Mucosa of descending colon (tissue), 3 donors: Measurements from ENCODE around the gene LRRC34. TPM values are rescaled to one million over a fixed set of nuclear protein-coding genes. Genes with fewer than 3 reads are reported as not detected.

Source experiments
- ATAC-seq: fragments of 200-7000 bp; cut with Tn5 transposase; one replicate; pipeline ENCODE4 v1.9.1; 2020; ENCODE audit warnings: mild to moderate bottlenecking, moderate library complexity
- DNase-seq, 3 donors: peaks; one replicate each; pipeline ENCODE4 v3.0.0-alpha.2; 2020
- H3K36me3 ChIP-seq: fragments of 200-600 bp; one replicate; pipeline ENCODE4 v1.8.0; 2021; ENCODE audit warnings: low read depth, mild to moderate bottlenecking
- H3K4me1 ChIP-seq: fragments of 200-600 bp; one replicate; pipeline ENCODE4 v1.8.0; 2021; ENCODE audit warnings: low read depth, mild to moderate bottlenecking
- H3K4me3 ChIP-seq: fragments of 200-600 bp; one replicate; pipeline ENCODE4 v1.8.0; 2021; ENCODE audit warnings: mild to moderate bottlenecking
- H3K9me3 ChIP-seq: fragments of 200-600 bp; one replicate; pipeline ENCODE4 v1.8.0; 2021; ENCODE audit warnings: mild to moderate bottlenecking
- CTCF ChIP-seq: fragments of 200-600 bp; IDR thresholded peaks from one replicate; pipeline ENCODE4 v1.8.0; 2022; ENCODE audit warnings: antibody characterized with exemption, mild to moderate bottlenecking
- intact Hi-C, 2 donors: fragments of 100-400 bp; cut with DNase I in 1 of 2; cut with micrococcal nuclease in 1 of 2; formaldehyde crosslinking; loops; one replicate each; pipeline versions ENCODE4 v1.11.0 to v1.11.1; 2022; cut with DNase I, micrococcal nuclease
- total RNA-seq, 3 donors: library from RNA; stranded (reverse); fragmentation: NEBNext Ultra II Directional in 2 of 3; extraction: Animal tissue kit (Norgen Biotek cat#: 25700) in 2 of 3; gene quantifications; one replicate each; pipeline versions ENCODE4 v1.2.1 to v1.2.4, GENCODE V29; 2021 to 2023
- donor health status: DM: no; HTN: no; CAD: no; lungs with moderate emphysema.
- donor health status: DM: no; HTN: no; CAD: no.
- donor health status: DM: no; HTN: yes; CAD: no.

LRRC34 gene
- total RNA-seq, 3 donors from 2014 or later, result 0.49 to 1.6 (median 0.67) TPM

GRCh38 chr3:169792359-169792758 lies 20.3 kb downstream of the LRRC34 start:
- intact Hi-C loops, result no loop called here

GRCh38 chr3:169790687-169791429 lies 21.8 kb downstream of the LRRC34 start:
- no peaks in the 10 kb centered on the region for H3K9me3 ChIP-seq
- TF ChIP-seq CTCF, result no peak
- ATAC-seq (no peak), DNase-seq (no peak)
- intact Hi-C loops, result no loop called here
- H3K4me3 ChIP-seq, result no peak overlapping the region
- no peaks in the 10 kb centered on the region for H3K36me3 ChIP-seq
- H3K4me1 ChIP-seq, result no peaks in the 10 kb centered on the region

More at GRCh38 chr3:169792359-169792758, 20.3 kb downstream of the LRRC34 start:
- Histone ChIP-seq H3K36me3 (no peaks in the 10 kb centered on the region), H3K4me1 (no peaks in the 10 kb centered on the region), H3K4me3 (no peak overlapping the region), H3K9me3 (no peaks in the 10 kb centered on the region)
- ATAC-seq (no peak), DNase-seq (no peak)
- TF ChIP-seq CTCF, result no peak

- intact Hi-C loops, result no loop called here
- H3K36me3 ChIP-seq, result no peaks in the 10 kb centered on the region
Measured at GRCh38 chr3:169790219-169790618, 22.5 kb downstream of the LRRC34 start.

GRCh38 chr3:169787791-169788190 lies 24.9 kb downstream of the LRRC34 start:
- no peaks in the 10 kb centered on the region for H3K36me3 ChIP-seq
- H3K9me3 ChIP-seq, result no peaks in the 10 kb centered on the region
- ATAC-seq, result no peak
- no peak for TF ChIP-seq CTCF
- H3K4me1 ChIP-seq, result no peaks in the 10 kb centered on the region
- no peak overlapping the region for H3K4me3 ChIP-seq
- intact Hi-C loops, result no loop called here
- DNase-seq, result no peak

More at GRCh38 chr3:169790219-169790618, 22.5 kb downstream of the LRRC34 start:
- Histone ChIP-seq H3K9me3 (no peaks in the 10 kb centered on the region), H3K4me1 (no peaks in the 10 kb centered on the region), H3K4me3 (no peak overlapping the region)
- DNase-seq, result no peak
- no peak for TF ChIP-seq CTCF
- no peak for ATAC-seq

- Histone ChIP-seq H3K9me3 (no peaks in the 10 kb centered on the region), H3K36me3 (no peaks in the 10 kb centered on the region), H3K4me3 (no peak overlapping the region), H3K4me1 (no peaks in the 10 kb centered on the region)
- intact Hi-C loops, result no loop called here
- no peak for ATAC-seq
- no peak for DNase-seq
- TF ChIP-seq CTCF, result no peak
Measured at GRCh38 chr3:169787120-169787519, 25.6 kb downstream of the LRRC34 start.
